Suprapubic skin (tissue), 4 donors: ENCODE data around the gene TDP1.

Source experiments
- EP300 ChIP-seq: sonication (generic); formaldehyde crosslinking; IDR thresholded peaks from one replicate; pipeline ENCODE4 v1.6.1; 2017; ENCODE audit warnings: antibody characterized with exemption
- POLR2A ChIP-seq, 2 donors: fragments of 450-650 bp; IDR thresholded peaks; one replicate each; pipeline ENCODE4 v1.6.1; 2017; ENCODE audit warnings: antibody characterized with exemption in 2 of 2, mild to moderate bottlenecking in 2 of 2, moderate library complexity in 2 of 2
- POLR2AphosphoS5 ChIP-seq, 3 donors: sonication (generic); formaldehyde crosslinking; IDR thresholded peaks; one replicate each; pipeline ENCODE4 v1.6.1; 2017; ENCODE audit warnings: antibody characterized with exemption in 3 of 3
- TF ChIP-seq, protein P1 (sequence below), 2 donors: fragments of 200-600 bp in 1 of 2; fragments of 450-650 bp in 1 of 2; sonication (generic) in 1 of 2; IDR thresholded peaks; one replicate each; pipeline ENCODE4 v1.5.1; 2016 to 2019; ENCODE audit warnings: antibody characterized with exemption in 2 of 2, mild to moderate bottlenecking in 1 of 2, moderate library complexity in 1 of 2

DNA sequence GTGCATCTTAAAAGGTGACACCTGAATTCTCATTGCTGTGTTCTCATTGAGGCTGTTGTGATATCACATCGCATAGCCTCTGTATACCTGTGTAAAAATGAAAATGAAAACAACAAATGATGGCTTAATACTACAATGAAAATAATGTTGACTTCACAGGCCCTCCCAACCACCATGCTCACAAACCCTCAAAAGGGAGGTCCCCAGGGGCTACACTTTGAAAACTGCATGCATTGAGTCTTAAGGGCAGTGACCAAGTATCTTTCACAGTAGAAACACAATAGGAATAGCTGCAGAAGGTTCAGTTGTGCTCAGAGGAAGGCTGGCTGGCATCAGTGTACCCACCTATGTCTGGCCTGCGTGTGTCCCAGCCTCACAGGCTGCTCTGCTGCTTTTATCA, 78.4 kb downstream of the TDP1 start:
- TF ChIP-seq, protein P1, sequence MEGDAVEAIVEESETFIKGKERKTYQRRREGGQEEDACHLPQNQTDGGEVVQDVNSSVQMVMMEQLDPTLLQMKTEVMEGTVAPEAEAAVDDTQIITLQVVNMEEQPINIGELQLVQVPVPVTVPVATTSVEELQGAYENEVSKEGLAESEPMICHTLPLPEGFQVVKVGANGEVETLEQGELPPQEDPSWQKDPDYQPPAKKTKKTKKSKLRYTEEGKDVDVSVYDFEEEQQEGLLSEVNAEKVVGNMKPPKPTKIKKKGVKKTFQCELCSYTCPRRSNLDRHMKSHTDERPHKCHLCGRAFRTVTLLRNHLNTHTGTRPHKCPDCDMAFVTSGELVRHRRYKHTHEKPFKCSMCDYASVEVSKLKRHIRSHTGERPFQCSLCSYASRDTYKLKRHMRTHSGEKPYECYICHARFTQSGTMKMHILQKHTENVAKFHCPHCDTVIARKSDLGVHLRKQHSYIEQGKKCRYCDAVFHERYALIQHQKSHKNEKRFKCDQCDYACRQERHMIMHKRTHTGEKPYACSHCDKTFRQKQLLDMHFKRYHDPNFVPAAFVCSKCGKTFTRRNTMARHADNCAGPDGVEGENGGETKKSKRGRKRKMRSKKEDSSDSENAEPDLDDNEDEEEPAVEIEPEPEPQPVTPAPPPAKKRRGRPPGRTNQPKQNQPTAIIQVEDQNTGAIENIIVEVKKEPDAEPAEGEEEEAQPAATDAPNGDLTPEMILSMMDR (IDR thresholded peaks at IDR 0.05), result no peak
- TF ChIP-seq POLR2AphosphoS5 (IDR thresholded peaks at IDR 0.05), result no peak
- no peak for TF ChIP-seq POLR2A (IDR thresholded peaks at IDR 0.05)
- no peak for TF ChIP-seq EP300
